Measurements from ENCODE around the gene SPESP1. TPM values are rescaled to one million over a fixed set of nuclear protein-coding genes. Genes with fewer than 3 reads are reported as not detected.

Gene SPESP1
- total RNA-seq, 1 donor from 2014 or later: not detected

DNA sequence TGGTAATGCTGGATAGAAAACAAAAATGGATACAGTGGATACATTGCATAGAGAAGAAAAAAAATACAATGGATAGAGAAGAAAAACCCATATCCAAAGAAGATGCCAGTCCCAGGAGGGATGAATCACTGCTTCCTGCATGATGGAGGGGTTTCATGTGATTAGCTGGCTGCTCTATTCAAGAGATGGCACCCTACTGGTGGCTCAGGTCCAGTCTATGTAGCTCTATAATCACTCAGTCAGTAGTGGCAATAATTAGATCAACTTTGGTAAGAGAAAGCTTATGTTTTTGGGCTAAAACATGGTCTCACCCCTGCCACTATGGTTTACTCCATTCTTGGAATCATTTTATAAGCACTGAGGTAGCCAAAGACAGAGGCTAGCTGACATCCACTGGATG, 50.5 kb downstream of the SPESP1 start:
- Mint-ChIP-seq H3K27ac (ENCODE audit: unreplicated experiment) (no peak overlapping the region), H3K9me3 (ENCODE audit: unreplicated experiment) (no peaks in the 10 kb centered on the region), H3K36me3 (ENCODE audit: low read depth, unreplicated experiment) (no peaks in the 10 kb centered on the region), H3K27me3 (ENCODE audit: unreplicated experiment) (no peaks in the 10 kb centered on the region), H3K4me3 (ENCODE audit: unreplicated experiment) (no peak overlapping the region), H3K4me1 (ENCODE audit: unreplicated experiment) (no peaks in the 10 kb centered on the region)
- no peak for TF ChIP-seq CTCF (IDR thresholded peaks at IDR 0.05; ENCODE audit: unreplicated experiment)
- DNase-seq (ENCODE audit: low spot score): no peak

- H3K4me1 Mint-ChIP-seq (ENCODE audit: unreplicated experiment): no peaks in the 10 kb centered on the region
- H3K36me3 Mint-ChIP-seq (ENCODE audit: low read depth, unreplicated experiment): no peaks in the 10 kb centered on the region
- no peak overlapping the region for H3K4me3 Mint-ChIP-seq (ENCODE audit: unreplicated experiment)
- H3K27ac Mint-ChIP-seq (ENCODE audit: unreplicated experiment): no peak overlapping the region
- H3K27me3 Mint-ChIP-seq (ENCODE audit: unreplicated experiment): peaks cover 2% of the 10 kb centered on the region
- H3K9me3 Mint-ChIP-seq (ENCODE audit: unreplicated experiment): no peaks in the 10 kb centered on the region
- TF ChIP-seq CTCF (IDR thresholded peaks at IDR 0.05; ENCODE audit: unreplicated experiment): no peak
- no peak for DNase-seq (ENCODE audit: low spot score)
Observed at GRCh38 chr15:68981941-68982340, 51.6 kb downstream of the SPESP1 start.

DNA sequence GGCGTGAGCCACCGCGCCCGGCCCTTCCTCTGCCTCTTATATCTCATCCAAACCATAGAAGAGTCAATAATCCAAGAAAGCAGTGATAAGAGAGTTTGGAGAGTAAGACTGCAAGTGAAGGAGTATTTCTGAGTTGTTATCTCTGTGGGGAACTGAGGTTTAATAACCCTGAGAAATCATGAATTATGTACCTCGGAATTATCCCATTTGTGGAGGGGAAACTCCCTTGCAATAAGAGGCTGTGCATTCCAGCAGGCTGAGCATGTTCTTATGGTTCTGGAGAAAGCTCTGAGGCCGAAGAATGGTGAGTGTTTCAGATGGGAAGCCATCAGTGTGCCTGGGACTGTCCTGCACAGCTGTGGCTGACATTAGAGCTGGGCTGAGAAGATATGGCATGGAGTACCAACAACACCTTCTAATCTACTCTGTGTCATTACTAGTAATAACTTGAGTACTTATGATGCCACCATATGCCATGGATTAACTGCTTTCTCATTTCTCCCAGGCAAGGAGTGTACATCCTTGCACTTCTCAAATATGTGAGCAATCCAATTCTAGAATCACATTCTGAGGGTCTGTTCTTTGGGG, 52.7 kb downstream of the SPESP1 start:
- peaks cover 4% of the 10 kb centered on the region for H3K27me3 Mint-ChIP-seq (ENCODE audit: unreplicated experiment)
- no peaks in the 10 kb centered on the region for H3K9me3 Mint-ChIP-seq (ENCODE audit: unreplicated experiment)
- no peaks in the 10 kb centered on the region for H3K36me3 Mint-ChIP-seq (ENCODE audit: low read depth, unreplicated experiment)
- H3K27ac Mint-ChIP-seq (ENCODE audit: unreplicated experiment): no peak overlapping the region
- TF ChIP-seq CTCF (IDR thresholded peaks at IDR 0.05; ENCODE audit: unreplicated experiment): no peak
- H3K4me1 Mint-ChIP-seq (ENCODE audit: unreplicated experiment): no peaks in the 10 kb centered on the region
- DNase-seq (ENCODE audit: low spot score): no peak
- no peak overlapping the region for H3K4me3 Mint-ChIP-seq (ENCODE audit: unreplicated experiment)

- no peaks in the 10 kb centered on the region for H3K9me3 Mint-ChIP-seq (ENCODE audit: unreplicated experiment)
- DNase-seq (ENCODE audit: low spot score): no peak
- TF ChIP-seq CTCF (IDR thresholded peaks at IDR 0.05; ENCODE audit: unreplicated experiment): no peak
- no peaks in the 10 kb centered on the region for H3K4me1 Mint-ChIP-seq (ENCODE audit: unreplicated experiment)
- H3K36me3 Mint-ChIP-seq (ENCODE audit: low read depth, unreplicated experiment): no peaks in the 10 kb centered on the region
- H3K4me3 Mint-ChIP-seq (ENCODE audit: unreplicated experiment): no peak overlapping the region
- no peak overlapping the region for H3K27ac Mint-ChIP-seq (ENCODE audit: unreplicated experiment)
- H3K27me3 Mint-ChIP-seq (ENCODE audit: unreplicated experiment): peaks cover 4% of the 10 kb centered on the region
Observed at GRCh38 chr15:68983961-68984481, 53.7 kb downstream of the SPESP1 start.

GRCh38 chr15:68984586-68984985, 54.3 kb downstream of the SPESP1 start:
- no peak overlapping the region for H3K4me3 Mint-ChIP-seq (ENCODE audit: unreplicated experiment)
- peaks cover 4% of the 10 kb centered on the region for H3K27me3 Mint-ChIP-seq (ENCODE audit: unreplicated experiment)
- H3K4me1 Mint-ChIP-seq (ENCODE audit: unreplicated experiment): no peaks in the 10 kb centered on the region
- TF ChIP-seq CTCF (IDR thresholded peaks at IDR 0.05; ENCODE audit: unreplicated experiment): no peak
- no peaks in the 10 kb centered on the region for H3K9me3 Mint-ChIP-seq (ENCODE audit: unreplicated experiment)
- H3K36me3 Mint-ChIP-seq (ENCODE audit: low read depth, unreplicated experiment): no peaks in the 10 kb centered on the region
- no peak overlapping the region for H3K27ac Mint-ChIP-seq (ENCODE audit: unreplicated experiment)
- no peak for DNase-seq (ENCODE audit: low spot score)
